Measurements from ENCODE around the gene KAT6B. TPM values are rescaled to one million over a fixed set of nuclear protein-coding genes. Genes with fewer than 3 reads are reported as not detected.

Gene KAT6B
- total and polyA plus RNA-seq, 2 donors (not counting 1 experiment from before 2014, with no cell fraction given) = 3.9 to 37.8 TPM

GRCh38 chr10:75081379-75081778 is 255.0 kb downstream of the KAT6B start:
- H3K27ac ChIP-seq (ENCODE audit: insufficient read depth, low read length) = no peak overlapping the region
- no peaks in the 10 kb centered on the region for H3K27me3 ChIP-seq (ENCODE audit: control insufficient read depth, insufficient read depth, low read length)
- H3K79me2 ChIP-seq (ENCODE audit: control insufficient read depth, insufficient read depth, low read length) = no peaks in the 10 kb centered on the region
- DNase-seq (ENCODE audit: low read depth in 2 of 2) = no peak
- no peaks in the 10 kb centered on the region for H3K9me3 ChIP-seq (ENCODE audit: control insufficient read depth, insufficient read depth, low read depth, low read length)
- TF ChIP-seq CTCF (conservative IDR thresholded peaks at IDR 0.05 in 1 of 2, IDR thresholded peaks at IDR 0.05 in 1 of 2; ENCODE audit: low read depth in 1 of 2, low read length in 2 of 2) (no peak), EZH2 (IDR thresholded peaks at IDR 0.05; ENCODE audit: low read length, missing control alignments) (no peak)
- H3K9ac ChIP-seq (ENCODE audit: insufficient read depth, low read length) = no peak overlapping the region
- no peaks in the 10 kb centered on the region for H3K4me1 ChIP-seq (ENCODE audit: control insufficient read depth, extremely low read depth, insufficient read depth, low read length)
- no peaks in the 10 kb centered on the region for H3K36me3 ChIP-seq (ENCODE audit: control insufficient read depth, insufficient read depth, low read length)
- H3K4me3 ChIP-seq (replicated peaks in 1 of 4; ENCODE audit: control extremely low read depth in 1 of 4, insufficient read depth in 1 of 4, low read depth in 3 of 4, low read length in 4 of 4) = no peak overlapping the region
- H2AFZ ChIP-seq (ENCODE audit: low read length) = no peak overlapping the region
- H4K20me1 ChIP-seq (ENCODE audit: control insufficient read depth, extremely low read depth, insufficient read depth, low read length) = no peaks in the 10 kb centered on the region
- no peak overlapping the region for H3K4me2 ChIP-seq (ENCODE audit: extremely low read depth, insufficient read depth, low read length)

Measured in fibroblast of lung (primary cell).